NOMO-1 (cell line): ENCODE measurements around the gene SUMO4.

Source experiments
- DNase-seq, 2 experiments: peaks; one replicate each; lab custom pipeline; 2025; ENCODE audit not compliant: unreplicated experiment in 2 of 2; lab: John Stamatoyannopoulos, UW

Gene SUMO4

GRCh38 chr6:149389509-149390297, 10.4 kb upstream of the SUMO4 start:
- no peak for DNase-seq

- no peak for DNase-seq
Measured at GRCh38 chr6:149392093-149392492, 8.0 kb upstream of the SUMO4 start.

GRCh38 chr6:149392535-149392934, 7.5 kb upstream of the SUMO4 start:
- DNase-seq: no peak

- DNase-seq: no peak
Measured at GRCh38 chr6:149393002-149393679, 6.9 kb upstream of the SUMO4 start.

GRCh38 chr6:149395185-149395584, 4.9 kb upstream of the SUMO4 start:
- DNase-seq: no peak

GRCh38 chr6:149397384-149397783, 2.7 kb upstream of the SUMO4 start:
- no peak for DNase-seq

GRCh38 chr6:149403534-149403933, 3.5 kb downstream of the SUMO4 start:
- DNase-seq: no peak

- DNase-seq: peak; percentile 2 to 39
Measured at GRCh38 chr6:149405823-149406765, 6.0 kb downstream of the SUMO4 start.

GRCh38 chr6:149409617-149410016, 9.6 kb downstream of the SUMO4 start:
- DNase-seq: no peak

- DNase-seq: no peak
Measured at GRCh38 chr6:149410557-149410956, 10.5 kb downstream of the SUMO4 start.

GRCh38 chr6:149414009-149414408, 13.9 kb downstream of the SUMO4 start:
- DNase-seq: no peak

- no peak for DNase-seq
Measured at GRCh38 chr6:149414821-149415220, 14.8 kb downstream of the SUMO4 start.

GRCh38 chr6:149419696-149420404, 19.8 kb downstream of the SUMO4 start:
- no peak for DNase-seq

GRCh38 chr6:149421132-149421531, 21.1 kb downstream of the SUMO4 start:
- DNase-seq: no peak

- DNase-seq: no peak
Measured at GRCh38 chr6:149422581-149422980, 22.5 kb downstream of the SUMO4 start.

GRCh38 chr6:149423964-149424440, 23.9 kb downstream of the SUMO4 start:
- no peak for DNase-seq

- DNase-seq: no peak
Measured at GRCh38 chr6:149425224-149425623, 25.2 kb downstream of the SUMO4 start.

- no peak for DNase-seq
Measured at GRCh38 chr6:149425754-149426153, 25.7 kb downstream of the SUMO4 start.

- no peak for DNase-seq
Measured at GRCh38 chr6:149428606-149429005, 28.5 kb downstream of the SUMO4 start.
